NCI-H1417 (cell line): ENCODE data around the gene SCARB1.

Source experiments
- DNase-seq, 3 experiments: peaks; one replicate each; lab custom pipeline; 2025; lab: John Stamatoyannopoulos, UW

SCARB1 gene

DNA sequence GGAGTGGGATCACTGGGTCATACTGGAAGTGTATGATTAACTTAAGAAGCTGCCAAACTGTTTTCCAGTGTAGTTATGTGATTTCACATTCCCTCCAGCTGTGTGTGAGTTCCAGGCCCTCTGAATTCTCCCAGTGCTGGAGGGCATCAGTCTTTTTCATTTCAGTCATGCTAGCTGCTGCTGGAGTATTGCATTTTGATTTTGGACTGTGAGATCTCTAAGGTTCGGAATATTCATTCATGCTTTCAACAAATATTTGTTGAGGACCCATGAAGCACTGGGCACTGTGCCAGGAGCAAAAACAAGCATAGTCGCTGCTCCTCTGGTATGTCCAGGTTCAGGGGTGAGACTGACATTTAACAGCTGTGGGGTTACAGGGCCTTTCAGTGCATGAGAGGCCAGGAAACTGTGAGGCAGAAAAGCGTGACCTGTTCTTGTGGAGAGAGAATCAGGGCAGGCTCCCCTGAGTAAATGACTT, 133.2 kb downstream of the SCARB1 start:
- DNase-seq: peak; percentile 58 to 82 (median 64)

DNA sequence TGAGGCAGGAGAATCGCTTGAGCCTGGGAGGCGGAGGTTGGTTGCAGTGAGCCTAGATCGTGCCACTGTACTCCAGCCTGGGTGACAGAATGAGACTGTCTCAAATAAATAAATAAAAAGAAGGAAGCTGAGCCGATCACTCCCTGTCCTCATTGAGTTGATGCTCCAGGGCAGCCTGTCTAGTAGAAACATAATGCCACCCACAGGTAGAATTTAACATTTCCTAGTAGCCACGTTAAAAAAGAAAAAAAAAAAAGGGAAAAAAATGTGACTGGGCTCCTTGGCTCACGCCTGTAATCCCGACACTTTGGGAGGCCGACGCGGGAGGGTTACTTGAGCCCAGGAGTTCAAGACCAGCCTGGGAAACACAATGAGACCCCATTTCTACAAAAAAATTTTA, 135.7 kb downstream of the SCARB1 start:
- no peak for DNase-seq

DNA sequence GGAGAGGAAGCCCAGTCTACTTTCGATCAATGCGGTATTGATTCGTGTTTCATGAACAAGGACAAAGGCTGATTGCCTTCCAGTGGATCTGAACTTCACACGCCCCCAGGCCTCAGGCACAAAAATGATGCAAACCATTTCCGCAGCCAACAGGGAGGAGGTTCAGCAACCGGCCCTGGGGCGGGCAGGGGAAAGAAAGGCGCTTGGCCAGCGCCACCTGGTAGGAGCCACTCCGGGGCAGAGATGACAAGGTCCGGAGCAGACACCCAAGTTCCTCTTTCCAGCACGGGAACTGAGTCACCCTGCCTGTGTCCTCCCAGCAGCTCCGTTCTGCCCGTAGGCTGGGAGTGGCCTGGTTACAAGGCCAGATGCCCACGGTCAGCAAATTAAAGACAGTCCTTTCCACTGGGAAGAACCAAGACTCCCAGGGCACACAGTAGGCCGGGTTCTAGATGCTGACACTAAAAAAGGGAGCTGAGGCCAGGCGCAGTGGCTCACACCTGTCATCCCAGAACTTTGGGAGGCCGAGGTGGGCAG, 136.3 kb downstream of the SCARB1 start:
- DNase-seq: no peak
